22Rv1 (cell line): ENCODE data around the gene LRRTM2.

ENCODE experiments used
- CTCF ChIP-seq: fragments of 450-650 bp; IDR thresholded peaks from 2 replicates; pipeline ENCODE4 v1.5.1; 2017; ENCODE audit warnings: mild to moderate bottlenecking
- ZFX ChIP-seq: fragments of 450-650 bp; IDR thresholded peaks from 2 replicates; pipeline ENCODE4 v1.6.1; 2017; ENCODE audit warnings: antibody characterized with exemption, borderline replicate concordance

GRCh38 chr5:138843316-138844124, 31.6 kb downstream of the LRRTM2 start:
- TF ChIP-seq CTCF (no peak), ZFX (no peak)
